Peyer's patch (tissue), 4 donors: ENCODE measurements around the gene ZNF329. TPM values are rescaled to one million over a fixed set of nuclear protein-coding genes. Genes with fewer than 3 reads are reported as not detected.

Experiments
- DNase-seq, 3 donors: peaks; one replicate each; pipeline ENCODE4 v3.0.0-alpha.2; 2017 to 2019
- H3K27ac ChIP-seq, 4 donors: fragments of 200-600 bp; sonication (generic); one replicate each; pipeline ENCODE4 v1.5.1; 2016 to 2019
- H3K27me3 ChIP-seq, 2 donors: fragments of 200-600 bp; sonication (generic); one replicate each; pipeline ENCODE4 v1.5.1; 2019
- H3K36me3 ChIP-seq, 3 donors: fragments of 200-600 bp; sonication (generic); one replicate each; pipeline ENCODE4 v1.5.1; 2016 to 2019
- H3K4me1 ChIP-seq, 4 donors: fragments of 200-600 bp; sonication (generic); one replicate each; pipeline ENCODE4 v1.5.1; 2016 to 2019
- H3K4me3 ChIP-seq, 4 donors: fragments of 200-600 bp; sonication (generic); 1 replicate in 3 of 4; 2 replicates in 1 of 4; pipeline ENCODE4 v1.5.1; 2016 to 2019; ENCODE audit warnings: mild to moderate bottlenecking in 1 of 4
- H3K9me3 ChIP-seq, 4 donors: fragments of 200-600 bp; sonication (generic); one replicate each; pipeline ENCODE4 v1.5.1; 2016 to 2019; ENCODE audit warnings: mild to moderate bottlenecking in 1 of 4
- POLR2A ChIP-seq, 2 donors: fragments of 450-650 bp; IDR thresholded peaks; one replicate each; pipeline ENCODE4 v1.5.1; 2017; ENCODE audit warnings: antibody characterized with exemption in 2 of 2, mild to moderate bottlenecking in 2 of 2, moderate library complexity in 2 of 2
- total RNA-seq, 4 donors: library from RNA; depleted of rRNA; stranded (reverse); fragments of >200 nt; gene quantifications; one replicate each; pipeline ENCODE4 v1.1.0, GENCODE V29; 2016
- TF ChIP-seq, protein P1 (sequence below), 6 experiments: fragments of 450-650 bp in 4 of 6; fragments of 200-600 bp in 2 of 6; sonication (generic) in 1 of 6; IDR thresholded peaks; one replicate each; pipeline ENCODE4 v1.5.1; 2017 to 2019; ENCODE audit warnings: antibody characterized with exemption in 6 of 6, mild to moderate bottlenecking in 3 of 6, moderate library complexity in 1 of 6

The ZNF329 gene
- total RNA-seq, 4 donors from 2014 or later: 3.4 to 11.6 (median 5.7) TPM

DNA sequence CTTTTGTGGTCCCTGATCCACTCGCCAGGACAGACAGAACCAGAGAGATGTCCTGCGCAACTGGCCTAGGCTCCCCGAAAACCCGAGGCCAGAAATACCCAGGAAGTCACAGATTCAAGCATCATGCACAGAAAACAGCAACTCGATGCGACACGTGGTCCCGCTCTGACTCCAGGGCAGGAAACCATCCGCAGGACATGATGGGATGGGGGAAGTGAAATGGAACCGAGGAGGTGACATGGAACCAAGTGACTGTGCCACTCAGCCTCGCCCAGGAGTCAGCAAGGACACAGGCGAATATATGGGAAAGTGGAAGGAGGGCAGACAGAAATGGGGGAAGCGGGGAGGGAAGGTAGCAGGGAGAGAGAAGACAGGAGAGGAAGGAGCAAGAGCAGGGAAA lies 53.7 kb downstream of the ZNF329 start:
- peaks cover 0 to 34% (median 2%) of the 10 kb centered on the region in 4 donors for H3K9me3 ChIP-seq
- H3K4me3 ChIP-seq: peak overlapping the region in 1 of 4 donors; percentile 99
- H3K27me3 ChIP-seq: no peaks in the 10 kb centered on the region
- TF ChIP-seq POLR2A (IDR thresholded peaks at IDR 0.05): no peak
- TF ChIP-seq, protein P1, sequence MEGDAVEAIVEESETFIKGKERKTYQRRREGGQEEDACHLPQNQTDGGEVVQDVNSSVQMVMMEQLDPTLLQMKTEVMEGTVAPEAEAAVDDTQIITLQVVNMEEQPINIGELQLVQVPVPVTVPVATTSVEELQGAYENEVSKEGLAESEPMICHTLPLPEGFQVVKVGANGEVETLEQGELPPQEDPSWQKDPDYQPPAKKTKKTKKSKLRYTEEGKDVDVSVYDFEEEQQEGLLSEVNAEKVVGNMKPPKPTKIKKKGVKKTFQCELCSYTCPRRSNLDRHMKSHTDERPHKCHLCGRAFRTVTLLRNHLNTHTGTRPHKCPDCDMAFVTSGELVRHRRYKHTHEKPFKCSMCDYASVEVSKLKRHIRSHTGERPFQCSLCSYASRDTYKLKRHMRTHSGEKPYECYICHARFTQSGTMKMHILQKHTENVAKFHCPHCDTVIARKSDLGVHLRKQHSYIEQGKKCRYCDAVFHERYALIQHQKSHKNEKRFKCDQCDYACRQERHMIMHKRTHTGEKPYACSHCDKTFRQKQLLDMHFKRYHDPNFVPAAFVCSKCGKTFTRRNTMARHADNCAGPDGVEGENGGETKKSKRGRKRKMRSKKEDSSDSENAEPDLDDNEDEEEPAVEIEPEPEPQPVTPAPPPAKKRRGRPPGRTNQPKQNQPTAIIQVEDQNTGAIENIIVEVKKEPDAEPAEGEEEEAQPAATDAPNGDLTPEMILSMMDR (IDR thresholded peaks at IDR 0.05): no peak
- H3K36me3 ChIP-seq: no peaks in the 10 kb centered on the region
- no peak for DNase-seq
- H3K27ac ChIP-seq: no peak overlapping the region
- H3K4me1 ChIP-seq: peaks cover 0 to 3% (median 0%) of the 10 kb centered on the region in 4 donors

DNA sequence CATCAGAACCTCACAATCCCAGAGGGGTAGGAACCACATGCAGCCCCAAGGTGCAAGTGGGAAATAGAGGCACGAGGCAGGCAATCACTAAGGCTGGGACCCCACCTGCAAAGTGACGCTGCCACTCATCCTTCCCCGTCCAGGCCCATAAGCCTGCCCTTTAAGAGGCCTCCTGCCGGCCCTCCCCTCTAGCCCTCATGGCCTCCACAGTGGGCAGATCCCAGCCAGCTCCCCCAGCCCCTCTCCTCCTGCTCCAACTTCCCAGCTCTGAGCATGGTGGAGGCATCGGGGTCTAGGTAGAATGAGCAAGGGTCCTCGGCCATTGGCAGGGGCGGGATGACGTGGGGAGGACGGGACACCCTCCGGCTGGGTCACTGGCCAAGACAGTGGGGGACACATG lies 55.3 kb downstream of the ZNF329 start:
- H3K36me3 ChIP-seq: no peaks in the 10 kb centered on the region
- H3K27ac ChIP-seq: no peak overlapping the region
- no peak for DNase-seq
- peaks cover 0 to 3% (median 0%) of the 10 kb centered on the region in 4 donors for H3K4me1 ChIP-seq
- TF ChIP-seq, protein P1 (IDR thresholded peaks at IDR 0.05): no peak
- TF ChIP-seq POLR2A (IDR thresholded peaks at IDR 0.05): no peak
- no peaks in the 10 kb centered on the region for H3K27me3 ChIP-seq
- no peak overlapping the region for H3K4me3 ChIP-seq
- H3K9me3 ChIP-seq: peaks cover 0 to 39% (median 2%) of the 10 kb centered on the region in 4 donors

DNA sequence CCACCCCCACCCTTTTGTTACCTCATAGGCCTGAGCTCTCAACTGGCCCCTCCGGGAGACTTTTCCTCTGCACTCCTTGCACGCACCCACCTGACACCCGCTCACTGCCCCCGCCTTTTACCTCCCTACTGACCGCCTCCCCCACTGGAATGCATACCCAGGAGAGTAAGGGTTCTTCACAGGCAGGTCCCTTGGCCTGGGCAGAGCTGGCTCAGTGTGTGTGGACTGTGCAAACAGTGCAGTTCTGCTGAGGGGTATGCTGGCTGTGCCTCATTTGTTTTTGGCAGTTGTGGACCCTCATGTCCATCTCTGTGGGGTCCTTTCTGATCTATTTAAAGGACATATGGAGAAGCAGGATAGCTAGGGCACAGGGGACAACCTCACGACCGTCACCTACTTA lies 57.5 kb downstream of the ZNF329 start:
- H3K9me3 ChIP-seq: peaks cover 0 to 53% (median 2%) of the 10 kb centered on the region in 4 donors
- no peak for DNase-seq
- TF ChIP-seq, protein P1 (IDR thresholded peaks at IDR 0.05): no peak
- TF ChIP-seq POLR2A (IDR thresholded peaks at IDR 0.05): no peak
- H3K4me3 ChIP-seq: no peak overlapping the region
- H3K27ac ChIP-seq: no peak overlapping the region
- H3K36me3 ChIP-seq: peaks cover 0 to 5% (median 0%) of the 10 kb centered on the region in 3 donors
- H3K4me1 ChIP-seq: peaks cover 0 to 3% (median 0%) of the 10 kb centered on the region in 4 donors
- no peaks in the 10 kb centered on the region for H3K27me3 ChIP-seq

DNA sequence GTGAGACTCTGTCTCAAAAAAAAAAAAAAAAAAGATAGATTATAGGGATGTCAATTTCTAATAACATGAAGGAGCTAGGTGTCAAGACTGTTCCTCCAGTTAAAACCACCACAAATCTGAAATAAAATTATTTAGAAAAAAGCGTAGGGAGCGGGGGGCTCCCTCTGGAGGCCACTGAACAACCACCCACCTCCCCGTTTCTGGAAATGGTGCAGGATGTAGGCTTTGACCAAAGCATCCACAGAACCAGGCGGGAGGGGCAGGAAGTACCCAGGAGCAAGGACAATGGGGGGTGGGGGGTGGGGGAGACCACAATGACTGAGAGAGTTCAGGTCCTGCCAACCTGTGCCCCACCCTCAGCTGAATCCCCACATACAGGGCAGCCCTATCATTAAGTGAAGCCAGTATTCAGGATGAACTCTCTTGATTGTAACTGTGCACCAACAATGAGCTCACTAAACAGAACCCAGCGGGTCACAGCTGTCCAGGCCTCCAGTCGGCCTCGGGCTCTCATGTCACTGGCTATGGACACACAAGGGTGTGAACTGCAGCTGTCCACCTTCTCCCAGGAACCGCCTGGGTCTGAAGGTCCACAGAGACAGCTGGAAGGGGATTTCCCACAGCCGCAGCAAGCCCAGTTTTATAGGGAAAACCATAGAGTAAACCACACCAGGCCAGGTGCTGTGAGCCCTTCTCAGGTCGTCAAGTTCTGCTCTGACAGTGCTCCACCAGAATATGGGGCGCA lies 59.2 kb downstream of the ZNF329 start:
- H3K4me3 ChIP-seq: no peak overlapping the region
- TF ChIP-seq POLR2A (IDR thresholded peaks at IDR 0.05): no peak
- TF ChIP-seq, protein P1 (IDR thresholded peaks at IDR 0.05): no peak
- DNase-seq: no peak
- H3K27ac ChIP-seq: no peak overlapping the region
- no peaks in the 10 kb centered on the region for H3K4me1 ChIP-seq
- H3K36me3 ChIP-seq: peaks cover 0 to 16% (median 0%) of the 10 kb centered on the region in 3 donors
- peaks cover 0 to 69% (median 1%) of the 10 kb centered on the region in 4 donors for H3K9me3 ChIP-seq
- H3K27me3 ChIP-seq: no peaks in the 10 kb centered on the region

DNA sequence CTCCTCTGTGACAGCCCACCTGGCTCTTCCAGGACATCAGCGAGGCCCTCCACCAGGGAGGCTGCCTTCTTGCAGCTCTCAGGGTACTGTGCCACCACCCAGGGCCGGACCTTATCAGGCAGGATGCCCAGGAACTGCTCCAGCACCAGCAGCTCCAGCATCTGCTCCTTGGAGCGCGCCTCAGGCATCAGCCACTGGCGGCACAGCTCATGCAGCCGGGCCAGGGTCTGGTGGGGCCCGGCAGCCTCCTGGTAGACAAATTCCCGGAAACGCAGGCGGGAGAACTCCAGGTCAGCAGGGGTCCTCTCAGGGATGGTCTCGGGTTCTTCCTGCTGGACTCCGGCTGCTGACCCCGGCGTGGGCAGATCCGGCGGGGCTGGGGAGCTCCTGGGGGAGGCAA lies 60.7 kb downstream of the ZNF329 start:
- TF ChIP-seq POLR2A (IDR thresholded peaks at IDR 0.05): no peak
- TF ChIP-seq, protein P1 (IDR thresholded peaks at IDR 0.05): no peak
- Histone ChIP-seq H3K4me3 (no peak overlapping the region), H3K27ac (no peak overlapping the region), H3K9me3 (peaks cover 0 to 72% (median 5%) of the 10 kb centered on the region in 4 donors), H3K27me3 (no peaks in the 10 kb centered on the region), H3K4me1 (no peaks in the 10 kb centered on the region), H3K36me3 (peaks cover 0 to 32% (median 0%) of the 10 kb centered on the region in 3 donors)
- DNase-seq: no peak
